LNCAP (cell line): ENCODE results near the gene RET.

Source experiments
- CTCF ChIP-seq: fragments of 450-650 bp; IDR thresholded peaks from 2 replicates; pipeline ENCODE4 v1.5.1; 2017; ENCODE audit warnings: mild to moderate bottlenecking

The RET gene

DNA sequence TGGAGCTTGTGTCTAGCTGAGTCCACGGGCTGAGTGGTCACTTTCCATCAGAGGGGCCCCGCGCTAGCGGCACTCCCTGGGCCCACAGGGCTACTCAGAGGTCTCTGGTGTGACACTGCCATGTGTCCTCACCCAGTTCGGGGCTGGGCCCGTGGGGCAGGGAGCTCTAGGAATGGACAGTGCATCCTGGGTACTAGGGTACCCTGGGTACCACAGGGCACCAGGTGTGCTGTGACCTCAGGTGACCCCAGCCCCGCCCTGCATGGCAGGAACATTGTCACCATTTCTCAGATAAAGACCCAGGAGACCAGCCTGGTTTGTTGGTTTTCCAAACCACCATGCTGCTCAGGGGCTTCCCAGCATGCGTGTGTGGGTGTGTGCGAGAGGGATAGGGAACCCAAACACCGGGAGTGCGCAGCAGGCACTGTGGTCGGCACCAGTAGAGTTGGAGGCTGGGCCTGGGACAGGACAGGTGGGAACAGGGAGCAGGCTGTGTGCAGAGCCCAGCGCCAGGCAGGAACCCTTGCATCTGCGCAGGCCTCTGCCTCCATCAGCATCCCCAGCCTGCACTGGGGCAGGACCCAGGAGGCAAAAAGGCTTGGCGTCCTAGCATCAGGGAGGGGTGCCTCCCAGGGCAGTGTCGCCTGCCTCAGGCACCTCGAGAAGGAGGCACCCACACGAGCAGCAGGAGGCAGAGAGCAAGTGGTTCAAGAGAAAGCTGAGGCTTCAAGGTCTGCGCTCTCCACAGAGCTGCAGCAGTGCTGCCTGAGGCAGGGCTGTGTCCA is 42.0 kb downstream of the RET start:
- no peak for TF ChIP-seq CTCF

DNA sequence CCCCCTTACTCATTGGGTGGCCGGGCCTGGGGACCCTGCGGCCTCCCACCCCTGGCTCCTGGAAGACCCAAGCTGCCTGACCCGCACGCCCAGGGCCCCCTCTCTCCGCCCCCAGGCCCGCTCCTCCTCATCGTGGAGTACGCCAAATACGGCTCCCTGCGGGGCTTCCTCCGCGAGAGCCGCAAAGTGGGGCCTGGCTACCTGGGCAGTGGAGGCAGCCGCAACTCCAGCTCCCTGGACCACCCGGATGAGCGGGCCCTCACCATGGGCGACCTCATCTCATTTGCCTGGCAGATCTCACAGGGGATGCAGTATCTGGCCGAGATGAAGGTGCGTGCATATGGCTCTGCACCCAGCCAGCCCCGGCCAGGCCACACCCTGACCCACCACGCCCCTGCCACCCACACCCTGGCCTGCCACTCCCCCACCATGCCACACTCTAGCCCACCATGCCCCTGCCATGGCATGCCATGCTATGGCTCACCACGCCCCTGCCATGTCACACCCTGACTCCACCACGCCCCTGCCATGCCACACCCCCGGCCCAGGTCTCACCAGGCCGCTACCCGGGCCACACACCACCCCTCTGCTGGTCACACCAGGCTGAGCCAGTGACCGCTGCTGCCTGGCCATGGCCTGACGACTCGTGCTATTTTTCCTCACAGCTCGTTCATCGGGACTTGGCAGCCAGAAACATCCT is 42.7 kb downstream of the RET start:
- no peak for TF ChIP-seq CTCF

- no peak for TF ChIP-seq CTCF
Measured at GRCh38 chr10:43120116-43120928, 43.5 kb downstream of the RET start.

GRCh38 chr10:43120929-43121314 is 44.1 kb downstream of the RET start:
- TF ChIP-seq CTCF = no peak

DNA sequence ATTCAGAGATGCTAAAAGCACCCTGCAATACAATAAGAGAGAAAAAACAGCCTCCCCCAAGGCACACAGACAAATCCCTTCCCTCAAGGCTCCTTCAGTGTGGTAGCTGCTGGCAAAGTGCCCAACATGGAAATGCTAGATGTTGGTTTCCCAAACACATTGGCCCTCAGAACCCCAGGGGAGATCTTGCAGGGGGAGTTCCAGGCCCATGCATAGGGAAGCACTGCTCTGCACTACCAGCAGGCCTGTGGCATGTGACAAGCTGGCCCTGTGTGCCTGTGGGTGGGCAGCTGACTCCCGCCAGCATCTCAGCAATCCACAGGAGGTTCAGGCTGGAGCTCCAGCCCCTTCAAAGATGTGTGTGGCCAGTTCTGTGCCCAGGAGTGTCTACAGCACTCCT is 44.6 kb downstream of the RET start:
- TF ChIP-seq CTCF = no peak

DNA sequence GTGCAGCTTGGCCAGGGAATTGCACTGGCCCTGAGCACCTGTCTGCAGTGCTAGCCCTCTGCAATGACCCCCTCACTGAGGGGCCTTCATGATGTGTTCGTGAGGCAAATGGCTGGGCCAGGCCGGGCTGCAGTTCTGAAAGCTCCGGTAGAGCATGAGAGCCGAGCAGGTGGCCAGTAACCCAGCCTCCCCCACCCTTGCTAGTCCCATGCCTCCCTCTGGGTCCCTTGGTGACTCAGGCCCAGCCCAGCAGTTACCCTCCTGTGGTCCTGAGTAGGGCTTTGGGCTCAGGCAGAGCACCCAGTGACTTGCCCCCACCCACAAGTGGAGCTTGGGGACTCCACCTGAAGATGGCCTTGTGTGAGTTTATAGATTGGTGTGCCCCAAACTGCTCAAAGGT is 45.2 kb downstream of the RET start:
- TF ChIP-seq CTCF = no peak

GRCh38 chr10:43122826-43123225 is 46.0 kb downstream of the RET start:
- TF ChIP-seq CTCF = no peak
